Femur (tissue), 1 donor: ENCODE results near the gene SPTLC1.

Experiments used
- DNase-seq: peaks from one replicate; pipeline ENCODE4 v3.0.0-alpha.2; 2017

The SPTLC1 gene

GRCh38 chr9:92077888-92078287 is 37.3 kb downstream of the SPTLC1 start:
- no peak for DNase-seq

- no peak for DNase-seq
These were observed 43.6 kb downstream of the SPTLC1 start for GRCh38 chr9:92071634-92072033.

- DNase-seq = no peak
These were observed 49.0 kb downstream of the SPTLC1 start for GRCh38 chr9:92066168-92066567.

GRCh38 chr9:92064711-92065110 is 50.5 kb downstream of the SPTLC1 start:
- no peak for DNase-seq

- no peak for DNase-seq
These were observed 54.0 kb downstream of the SPTLC1 start for GRCh38 chr9:92061184-92061583.

GRCh38 chr9:92059661-92060060 is 55.6 kb downstream of the SPTLC1 start:
- no peak for DNase-seq

- DNase-seq = no peak
These were observed 56.3 kb downstream of the SPTLC1 start for GRCh38 chr9:92058723-92059444.

- DNase-seq = no peak
These were observed 57.2 kb downstream of the SPTLC1 start for GRCh38 chr9:92058026-92058425.

GRCh38 chr9:92057226-92057625 is 58.0 kb downstream of the SPTLC1 start:
- no peak for DNase-seq

- DNase-seq = no peak
These were observed 59.6 kb downstream of the SPTLC1 start for GRCh38 chr9:92055624-92056023.

GRCh38 chr9:92048924-92049625 is 66.1 kb downstream of the SPTLC1 start:
- DNase-seq = no peak

- DNase-seq = no peak
These were observed 67.7 kb downstream of the SPTLC1 start for GRCh38 chr9:92047500-92047899.

- DNase-seq = no peak
These were observed 68.5 kb downstream of the SPTLC1 start for GRCh38 chr9:92046676-92047075.

GRCh38 chr9:92044936-92045335 is 70.3 kb downstream of the SPTLC1 start:
- no peak for DNase-seq

- no peak for DNase-seq
These were observed 72.2 kb downstream of the SPTLC1 start for GRCh38 chr9:92043002-92043401.

- no peak for DNase-seq
These were observed 73.0 kb downstream of the SPTLC1 start for GRCh38 chr9:92042260-92042659.

GRCh38 chr9:92036756-92037155 is 78.5 kb downstream of the SPTLC1 start:
- DNase-seq = no peak

GRCh38 chr9:92036411-92036746 is 78.8 kb downstream of the SPTLC1 start:
- DNase-seq = no peak

GRCh38 chr9:92035687-92036410 is 79.4 kb downstream of the SPTLC1 start:
- peak; percentile 54 for DNase-seq

GRCh38 chr9:92035146-92035545 is 80.1 kb downstream of the SPTLC1 start:
- no peak for DNase-seq

- DNase-seq = no peak
These were observed 81.2 kb downstream of the SPTLC1 start for GRCh38 chr9:92033991-92034390.

GRCh38 chr9:92033307-92033706 is 81.9 kb downstream of the SPTLC1 start:
- DNase-seq = no peak

GRCh38 chr9:92032891-92033290 is 82.3 kb downstream of the SPTLC1 start:
- DNase-seq = no peak

GRCh38 chr9:92030367-92030766 is 84.8 kb downstream of the SPTLC1 start:
- DNase-seq = no peak
